HepG2 (cell line): Measurements from ENCODE around the gene UNC119B. TPM values are rescaled to one million over a fixed set of nuclear protein-coding genes. Genes with fewer than 3 reads are reported as not detected.

ENCODE experiments used
- AFF4 ChIP-seq: sonication (generic); formaldehyde crosslinking; IDR thresholded peaks from 2 replicates; pipeline ENCODE4 v1.4.0; 2020; ENCODE audit warnings: missing genetic modification reagents
- ATF7 ChIP-seq, 2 experiments: fragments of 450-650 bp in 1 of 2; sonication (generic) in 1 of 2; formaldehyde crosslinking in 1 of 2; IDR thresholded peaks; 2 replicates each; pipeline versions ENCODE4 v1.4.0 to v1.6.1; 2016 to 2020; ENCODE audit warnings: antibody characterized with exemption in 1 of 2, mild to moderate bottlenecking in 1 of 2, missing genetic modification reagents in 1 of 2
- CBX1 ChIP-seq: IDR thresholded peaks from one replicate; pipeline ENCODE4 v1.6.1; 2016; ENCODE audit warnings: antibody characterized with exemption, low read depth
- CSRNP2 ChIP-seq: sonication (generic); formaldehyde crosslinking; conservative IDR thresholded peaks from 2 replicates; pipeline ENCODE4 v1.8.0; 2022; ENCODE audit warnings: low read depth, missing genetic modification reagents
- HOXA7 ChIP-seq: sonication (generic); formaldehyde crosslinking; IDR thresholded peaks from 2 replicates; pipeline ENCODE4 v1.8.1; 2022; ENCODE audit warnings: mild to moderate bottlenecking, missing genetic modification reagents, moderate library complexity
- IRX3 ChIP-seq: sonication (generic); formaldehyde crosslinking; IDR thresholded peaks from 2 replicates; pipeline ENCODE4 v1.8.1; 2023; ENCODE audit warnings: mild to moderate bottlenecking, low read depth, missing genetic modification reagents, borderline replicate concordance
- NR2F1 ChIP-seq, 2 experiments: fragments of 450-650 bp in 1 of 2; formaldehyde crosslinking in 1 of 2; IDR thresholded peaks; 2 replicates each; pipeline versions ENCODE4 v1.5.0 to v1.6.1; 2016 to 2020; ENCODE audit warnings: mild to moderate bottlenecking in 1 of 2, missing compliant biosample characterization in 1 of 2, missing genetic modification reagents in 1 of 2, moderate library complexity in 1 of 2
- RNF2 ChIP-seq: fragments of 450-650 bp; conservative IDR thresholded peaks from 2 replicates; pipeline ENCODE4 v1.6.1; 2016; ENCODE audit warnings: low read depth
- SP5 ChIP-seq: IDR thresholded peaks from 2 replicates; pipeline ENCODE4 v1.6.1; 2016; ENCODE audit warnings: low read depth, borderline replicate concordance
- TCF7L2 ChIP-seq: IDR thresholded peaks from 2 replicates; pipeline ENCODE4 v1.6.1; 2011; ENCODE audit warnings: mild to moderate bottlenecking, low read depth, low read length, moderate library complexity
- TGIF2 ChIP-seq: IDR thresholded peaks from 2 replicates; pipeline ENCODE4 v1.6.1; 2016; ENCODE audit warnings: control low read depth, missing compliant biosample characterization
- TRIM22 ChIP-seq: fragments of 450-650 bp; IDR thresholded peaks from 2 replicates; pipeline ENCODE4 v1.6.1; 2017
- YEATS2 ChIP-seq: sonication (generic); formaldehyde crosslinking; IDR thresholded peaks from 2 replicates; pipeline ENCODE4 v1.4.0; 2020; ENCODE audit warnings: missing genetic modification reagents, borderline replicate concordance
- ZNF224 ChIP-seq: sonication (generic); formaldehyde crosslinking; IDR thresholded peaks from 2 replicates; pipeline ENCODE4 v1.5.0; 2020; ENCODE audit warnings: mild to moderate bottlenecking, missing genetic modification reagents
- ZNF253 ChIP-seq: sonication (generic); formaldehyde crosslinking; IDR thresholded peaks from 2 replicates; pipeline ENCODE4 v1.8.0; 2022; ENCODE audit warnings: mild to moderate bottlenecking, missing genetic modification reagents, borderline replicate concordance
- ZNF589 ChIP-seq: sonication (generic); formaldehyde crosslinking; conservative IDR thresholded peaks from 2 replicates; pipeline ENCODE4 v1.8.0; 2022; ENCODE audit warnings: mild to moderate bottlenecking, moderate library complexity, missing genetic modification reagents
- ZNF720 ChIP-seq: sonication (generic); formaldehyde crosslinking; IDR thresholded peaks from 2 replicates; pipeline ENCODE4 v1.4.0; 2020; ENCODE audit warnings: missing genetic modification reagents
- ZNF770 ChIP-seq: sonication (generic); formaldehyde crosslinking; IDR thresholded peaks from 2 replicates; pipeline ENCODE4 v1.5.0; 2020; ENCODE audit warnings: mild to moderate bottlenecking, missing genetic modification reagents
- ZNF777 ChIP-seq: sonication (generic); formaldehyde crosslinking; IDR thresholded peaks from 2 replicates; pipeline ENCODE4 v1.4.0; 2020; ENCODE audit warnings: missing genetic modification reagents
- ZSCAN29 ChIP-seq: sonication (generic); formaldehyde crosslinking; conservative IDR thresholded peaks from 2 replicates; pipeline ENCODE4 v1.4.0; 2020; ENCODE audit warnings: mild to moderate bottlenecking, missing genetic modification reagents
- polyA plus RNA-seq, 8 experiments: library from polyadenylated mRNA; depleted of rRNA in 3 of 8; stranded (reverse) in 7 of 8; unstranded in 1 of 8; fragments of >200 nt; fragmentation: Illumina TruSeq in 4 of 8; extraction: Trizol in 4 of 8; gene quantifications; 2 replicates each; pipeline versions ENCODE4 v1.2.1 to v1.2.3, GENCODE V29; 2011 to 2016; ENCODE audit warnings: low read depth in 4 of 8, missing spikeins in 1 of 8, mixed read lengths in 1 of 8; ENCODE audit not compliant: insufficient read depth in 1 of 8
- total RNA-seq, 5 experiments: library from RNA; depleted of rRNA; stranded (reverse); fragments of >200 nt; fragmentation: Illumina TruSeq; extraction: Trizol; gene quantifications; 2 replicates each; pipeline ENCODE4 v1.2.3, GENCODE V29; 2016; ENCODE audit warnings: low read depth in 1 of 5

UNC119B gene
- total and polyA plus RNA-seq, 2 of the 13 experiments (the other 11 are each of a cell fraction or from before 2014, with no cell fraction given): 19.6 to 19.7 TPM

- TF ChIP-seq NR2F1 (CRISPR knock-in tag; IDR thresholded peaks at IDR 0.05): peak; percentile 56 to 71; a peak in 2 of 4 replicates
- no peak for TF ChIP-seq AFF4 (CRISPR knock-in tag)
- no peak for TF ChIP-seq TCF7L2
- no peak for TF ChIP-seq ATF7 (IDR thresholded peaks at IDR 0.05)
- no peak for TF ChIP-seq ATF7 (CRISPR knock-in tag; IDR thresholded peaks at IDR 0.05)
- no peak for TF ChIP-seq TGIF2 (CRISPR knock-in tag)
- TF ChIP-seq ZNF770 (CRISPR knock-in tag): no peak
- no peak for TF ChIP-seq CBX1
- no peak for TF ChIP-seq RNF2
- no peak for TF ChIP-seq SP5 (CRISPR knock-in tag)
- TF ChIP-seq HOXA7 (CRISPR knock-in tag): no peak
- TF ChIP-seq ZNF720: no peak
- no peak for TF ChIP-seq ZNF777
- TF ChIP-seq ZNF589 (CRISPR knock-in tag): no peak
- TF ChIP-seq YEATS2: peak; percentile 64; the same call in 1 of the 2 replicates
- no peak for TF ChIP-seq CSRNP2 (CRISPR knock-in tag)
- no peak for TF ChIP-seq ZNF253
- TF ChIP-seq ZNF224: no peak
- no peak for TF ChIP-seq ZSCAN29 (CRISPR knock-in tag)
- TF ChIP-seq TRIM22: no peak
- no peak for TF ChIP-seq IRX3
Observed at GRCh38 chr12:120692524-120693033, 17.7 kb upstream of the UNC119B start (continued).
